MCF 10A (cell line): ENCODE data around the gene SHOX. TPM values are rescaled to one million over a fixed set of nuclear protein-coding genes. Genes with fewer than 3 reads are reported as not detected.
"Not testable (repeated sequence)": the region's sequence is repeated elsewhere in the genome, so short reads cannot be mapped to it uniquely, and the experiment has no call there.

ENCODE experiments used
- BruUV-seq: library from RNA; stranded (reverse); fragments of 400-500 nt; replicated peaks from 2 replicates; lab custom pipeline; 2021; lab: Mats Ljungman, UMichigan
- CTCF ChIA-PET: fragments of 300-600 bp; sonication (Branson Sonifier 250); formaldehyde crosslinking; extraction: SDS; loops from one replicate; lab custom pipeline; 2021; ENCODE audit warnings: antibody characterized with exemption, inconsistent platforms; lab: Yijun Ruan, JAX
- POLR2A ChIA-PET: fragments of 300-600, 350-650 bp; sonication (Branson Sonifier 250); formaldehyde crosslinking; extraction: SDS; loops from one replicate; lab custom pipeline; 2020; ENCODE audit warnings: antibody characterized with exemption, inconsistent platforms; lab: Yijun Ruan, JAX
- DNase-seq: peaks from one replicate; pipeline ENCODE4 v3.0.0-alpha.2; 2018; ENCODE audit not compliant: unreplicated experiment
- H3K27ac Mint-ChIP-seq: one replicate; pipeline ENCODE4 v1.8.0; 2022; ENCODE audit warnings: mild to moderate bottlenecking, low read depth, mixed read lengths; ENCODE audit not compliant: unreplicated experiment
- H3K27me3 Mint-ChIP-seq: one replicate; pipeline ENCODE4 v1.8.0; 2022; ENCODE audit warnings: mixed read lengths; ENCODE audit not compliant: insufficient read depth, unreplicated experiment
- H3K36me3 Mint-ChIP-seq: one replicate; pipeline ENCODE4 v1.8.0; 2022; ENCODE audit warnings: mild to moderate bottlenecking, moderate library complexity, mixed read lengths; ENCODE audit not compliant: insufficient read depth, unreplicated experiment
- H3K4me1 Mint-ChIP-seq: one replicate; pipeline ENCODE4 v1.8.0; 2022; ENCODE audit warnings: mixed read lengths; ENCODE audit not compliant: insufficient read depth, unreplicated experiment
- H3K4me3 Mint-ChIP-seq: one replicate; pipeline ENCODE4 v1.8.0; 2022; ENCODE audit warnings: mild to moderate bottlenecking, moderate library complexity, mixed read lengths; ENCODE audit not compliant: unreplicated experiment
- H3K9me3 Mint-ChIP-seq: one replicate; pipeline ENCODE4 v1.8.0; 2022; ENCODE audit warnings: mixed read lengths; ENCODE audit not compliant: unreplicated experiment
- CTCF ChIP-seq: fragments of 200-600 bp; IDR thresholded peaks from one replicate; pipeline ENCODE4 v1.8.0; 2022; ENCODE audit warnings: antibody characterized with exemption, mild to moderate bottlenecking; ENCODE audit not compliant: unreplicated experiment
- intact Hi-C: fragments of 100-400 bp; cut with micrococcal nuclease; formaldehyde crosslinking; loops from 2 replicates; pipeline ENCODE4 v1.14.1; 2022
- total RNA-seq: library from RNA; stranded (reverse); gene quantifications from 2 replicates; pipeline ENCODE4 v1.2.3, GENCODE V29; 2022

SHOX gene
- total RNA-seq, 1 experiment from 2014 or later = not detected

- Mint-ChIP-seq H3K9me3 (peaks cover 34% of the 10 kb centered on the region), H3K27ac (no peak overlapping the region), H3K36me3 (no peaks in the 10 kb centered on the region), H3K27me3 (no peaks in the 10 kb centered on the region), H3K4me3 (no peak overlapping the region), H3K4me1 (no peaks in the 10 kb centered on the region)
- TF ChIP-seq CTCF = no peak
- intact Hi-C loops = no loop called here
- POLR2A ChIA-PET = no interaction called here
- CTCF ChIA-PET = no interaction called here
- no peak for DNase-seq
- no TSS peak for BruUV-seq
Observed at GRCh38 chrX:617401-617800, 13.2 kb upstream of the SHOX start.

- Mint-ChIP-seq H3K36me3 (no peaks in the 10 kb centered on the region), H3K4me3 (no peak overlapping the region), H3K4me1 (no peaks in the 10 kb centered on the region), H3K9me3 (peaks cover 37% of the 10 kb centered on the region), H3K27me3 (no peaks in the 10 kb centered on the region), H3K27ac (no peak overlapping the region)
- DNase-seq = no peak
- POLR2A ChIA-PET = no interaction called here
- intact Hi-C loops = no loop called here
- CTCF ChIA-PET = no interaction called here
- TF ChIP-seq CTCF = no peak
- no TSS peak for BruUV-seq
Observed at GRCh38 chrX:617891-618290, 12.7 kb upstream of the SHOX start.

- H3K4me1 Mint-ChIP-seq, POLR2A ChIA-PET, H3K36me3 Mint-ChIP-seq, H3K4me3 Mint-ChIP-seq, H3K27ac Mint-ChIP-seq, intact Hi-C loops, BruUV-seq, CTCF ChIA-PET, DNase-seq, H3K27me3 Mint-ChIP-seq: not testable (repeated sequence)
- H3K9me3 Mint-ChIP-seq = peaks cover 37% of the 10 kb centered on the region
Observed at GRCh38 chrX:618304-618703, 12.3 kb upstream of the SHOX start.

- BruUV-seq = no TSS peak
Observed at GRCh38 chrX:618761-619450, 11.7 kb upstream of the SHOX start.

More at GRCh38 chrX:618761-619450, 11.7 kb upstream of the SHOX start:
- H3K27ac Mint-ChIP-seq = no peak overlapping the region
- no peaks in the 10 kb centered on the region for H3K4me1 Mint-ChIP-seq
- POLR2A ChIA-PET = no interaction called here
- peaks cover 38% of the 10 kb centered on the region for H3K9me3 Mint-ChIP-seq
- no peak overlapping the region for H3K4me3 Mint-ChIP-seq
- H3K36me3 Mint-ChIP-seq = no peaks in the 10 kb centered on the region
- intact Hi-C loops = no loop called here
- no peak for DNase-seq
- CTCF ChIA-PET = no interaction called here
- H3K27me3 Mint-ChIP-seq = no peaks in the 10 kb centered on the region
- no peak for TF ChIP-seq CTCF
